ENCODE results near the gene APOE. TPM values are rescaled to one million over a fixed set of nuclear protein-coding genes. Genes with fewer than 3 reads are reported as not detected.

Gene APOE
- total and polyA plus RNA-seq, 9 of the 15 experiments (the other 6 are each of a cell fraction or from before 2014, with no cell fraction given) = 0.14 to 180 (median 58.1) TPM; not detected in 1

DNA sequence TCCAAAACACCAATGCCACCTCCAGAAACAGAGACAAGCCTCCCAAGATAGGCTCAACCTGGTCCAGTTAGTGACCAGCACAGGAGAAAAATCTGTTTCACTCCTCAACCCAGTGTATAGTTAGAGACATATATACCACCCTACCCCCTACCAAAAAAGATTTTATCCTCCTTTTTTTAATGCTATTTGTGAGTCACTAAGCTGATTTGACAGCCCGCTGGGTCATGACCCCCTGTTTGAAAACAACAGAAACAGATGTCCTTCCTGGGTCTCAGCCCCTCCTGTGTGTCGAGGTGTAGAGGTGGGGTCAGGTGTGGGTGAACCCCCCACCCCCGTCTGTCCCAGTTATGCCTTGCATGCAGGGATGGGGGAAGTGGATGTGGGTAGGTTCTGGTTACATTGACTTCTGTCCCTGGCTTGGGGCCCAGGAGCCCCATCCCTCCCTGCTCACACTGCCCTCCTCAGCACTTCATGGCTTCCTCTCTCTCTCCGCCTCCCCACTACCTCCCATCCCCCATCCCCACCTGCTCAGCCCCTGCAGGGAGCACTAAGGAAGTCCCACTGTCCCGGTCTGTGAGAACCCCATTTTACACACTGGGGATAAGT, 28.6 kb upstream of the APOE start:
- ChIA-PET POLR2A (interaction anchor here (0.6 to 1.4 kb wide), 4 partner anchors 11 to 769 kb away, joined by 3 to 9 read pairs (median 4); partner anchors contain the start of gene TOMM40), CTCF (ENCODE audit: low intra/inter-chr PET ratio) (no interaction called here)
- intact Hi-C loops (cut with micrococcal nuclease) (no loop called here), in situ Hi-C loops (cut with MboI) (no loop called here)
- 0 out of 4 replicates have a peak overlapping the region, but pooled peaks of 1 of the 2 experiments have one; percentile 62 for H3K9ac ChIP-seq (ENCODE audit: insufficient read depth in 1 of 2, low read depth in 2 of 2, low read length in 2 of 2)
- no peak overlapping the region for H2AFZ ChIP-seq (ENCODE audit: low read depth, low read length)
- no peak overlapping the region for H3K27ac ChIP-seq (ENCODE audit: extremely low read depth, low read depth, low read length)
- H3K36me3 ChIP-seq (ENCODE audit: control insufficient read depth, insufficient read depth, low read length) = peaks cover 68% of the 10 kb centered on the region
- WGBS (ENCODE audit: insufficient coverage, low coverage, missing lambda C conversion rate) = 51% methylated on average over 4 of the region's 5 CpGs
- TF ChIP-seq, protein P1, sequence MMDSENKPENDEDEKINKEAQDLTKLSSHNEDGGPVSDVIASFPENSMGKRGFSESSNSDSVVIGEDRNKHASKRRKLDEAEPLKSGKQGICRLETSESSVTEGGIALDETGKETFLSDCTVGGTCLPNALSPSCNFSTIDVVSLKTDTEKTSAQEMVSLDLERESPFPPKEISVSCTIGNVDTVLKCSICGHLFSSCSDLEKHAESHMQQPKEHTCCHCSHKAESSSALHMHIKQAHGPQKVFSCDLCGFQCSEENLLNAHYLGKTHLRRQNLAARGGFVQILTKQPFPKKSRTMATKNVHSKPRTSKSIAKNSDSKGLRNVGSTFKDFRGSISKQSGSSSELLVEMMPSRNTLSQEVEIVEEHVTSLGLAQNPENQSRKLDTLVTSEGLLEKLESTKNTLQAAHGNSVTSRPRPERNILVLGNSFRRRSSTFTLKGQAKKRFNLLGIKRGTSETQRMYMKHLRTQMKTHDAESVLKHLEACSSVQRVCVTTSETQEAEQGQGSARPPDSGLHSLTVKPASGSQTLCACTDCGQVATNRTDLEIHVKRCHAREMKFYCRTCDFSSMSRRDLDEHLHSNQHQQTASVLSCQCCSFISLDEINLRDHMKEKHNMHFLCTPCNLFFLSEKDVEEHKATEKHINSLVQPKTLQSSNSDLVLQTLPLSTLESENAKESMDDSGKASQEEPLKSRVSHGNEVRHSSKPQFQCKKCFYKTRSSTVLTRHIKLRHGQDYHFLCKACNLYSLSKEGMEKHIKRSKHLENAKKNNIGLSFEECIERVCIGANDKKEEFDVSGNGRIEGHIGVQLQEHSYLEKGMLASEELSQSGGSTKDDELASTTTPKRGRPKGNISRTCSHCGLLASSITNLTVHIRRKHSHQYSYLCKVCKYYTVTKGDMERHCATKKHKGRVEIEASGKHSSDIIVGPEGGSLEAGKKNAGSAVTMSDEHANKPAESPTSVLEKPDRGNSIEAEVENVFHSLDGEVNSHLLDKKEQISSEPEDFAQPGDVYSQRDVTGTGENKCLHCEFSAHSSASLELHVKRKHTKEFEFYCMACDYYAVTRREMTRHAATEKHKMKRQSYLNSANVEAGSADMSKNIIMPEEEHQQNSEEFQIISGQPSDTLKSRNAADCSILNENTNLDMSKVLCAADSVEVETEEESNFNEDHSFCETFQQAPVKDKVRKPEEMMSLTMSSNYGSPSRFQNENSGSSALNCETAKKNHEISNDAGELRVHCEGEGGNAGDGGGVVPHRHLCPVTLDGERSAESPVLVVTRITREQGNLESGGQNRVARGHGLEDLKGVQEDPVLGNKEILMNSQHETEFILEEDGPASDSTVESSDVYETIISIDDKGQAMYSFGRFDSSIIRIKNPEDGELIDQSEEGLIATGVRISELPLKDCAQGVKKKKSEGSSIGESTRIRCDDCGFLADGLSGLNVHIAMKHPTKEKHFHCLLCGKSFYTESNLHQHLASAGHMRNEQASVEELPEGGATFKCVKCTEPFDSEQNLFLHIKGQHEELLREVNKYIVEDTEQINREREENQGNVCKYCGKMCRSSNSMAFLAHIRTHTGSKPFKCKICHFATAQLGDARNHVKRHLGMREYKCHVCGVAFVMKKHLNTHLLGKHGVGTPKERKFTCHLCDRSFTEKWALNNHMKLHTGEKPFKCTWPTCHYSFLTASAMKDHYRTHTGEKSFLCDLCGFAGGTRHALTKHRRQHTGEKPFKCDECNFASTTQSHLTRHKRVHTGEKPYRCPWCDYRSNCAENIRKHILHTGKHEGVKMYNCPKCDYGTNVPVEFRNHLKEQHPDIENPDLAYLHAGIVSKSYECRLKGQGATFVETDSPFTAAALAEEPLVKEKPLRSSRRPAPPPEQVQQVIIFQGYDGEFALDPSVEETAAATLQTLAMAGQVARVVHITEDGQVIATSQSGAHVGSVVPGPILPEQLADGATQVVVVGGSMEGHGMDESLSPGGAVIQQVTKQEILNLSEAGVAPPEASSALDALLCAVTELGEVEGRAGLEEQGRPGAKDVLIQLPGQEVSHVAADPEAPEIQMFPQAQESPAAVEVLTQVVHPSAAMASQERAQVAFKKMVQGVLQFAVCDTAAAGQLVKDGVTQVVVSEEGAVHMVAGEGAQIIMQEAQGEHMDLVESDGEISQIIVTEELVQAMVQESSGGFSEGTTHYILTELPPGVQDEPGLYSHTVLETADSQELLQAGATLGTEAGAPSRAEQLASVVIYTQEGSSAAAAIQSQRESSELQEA (IDR thresholded peaks at IDR 0.05; ENCODE audit: low read depth) = no peak
- TF ChIP-seq ATF7 (IDR thresholded peaks at IDR 0.05) = no peak
- TF ChIP-seq CXXC5 (CRISPR knock-in tag; IDR thresholded peaks at IDR 0.05) = no peak
- TF ChIP-seq, protein P2, sequence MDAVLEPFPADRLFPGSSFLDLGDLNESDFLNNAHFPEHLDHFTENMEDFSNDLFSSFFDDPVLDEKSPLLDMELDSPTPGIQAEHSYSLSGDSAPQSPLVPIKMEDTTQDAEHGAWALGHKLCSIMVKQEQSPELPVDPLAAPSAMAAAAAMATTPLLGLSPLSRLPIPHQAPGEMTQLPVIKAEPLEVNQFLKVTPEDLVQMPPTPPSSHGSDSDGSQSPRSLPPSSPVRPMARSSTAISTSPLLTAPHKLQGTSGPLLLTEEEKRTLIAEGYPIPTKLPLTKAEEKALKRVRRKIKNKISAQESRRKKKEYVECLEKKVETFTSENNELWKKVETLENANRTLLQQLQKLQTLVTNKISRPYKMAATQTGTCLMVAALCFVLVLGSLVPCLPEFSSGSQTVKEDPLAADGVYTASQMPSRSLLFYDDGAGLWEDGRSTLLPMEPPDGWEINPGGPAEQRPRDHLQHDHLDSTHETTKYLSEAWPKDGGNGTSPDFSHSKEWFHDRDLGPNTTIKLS (IDR thresholded peaks at IDR 0.05; ENCODE audit: borderline replicate concordance, low read depth) = no peak
- no peak for TF ChIP-seq ZFP1 (CRISPR knock-in tag; IDR thresholded peaks at IDR 0.05)
- no peak for TF ChIP-seq IRF2 (CRISPR knock-in tag; IDR thresholded peaks at IDR 0.05)
- H3K9me1 ChIP-seq (ENCODE audit: control insufficient read depth, insufficient read depth, low read length) = no peaks in the 10 kb centered on the region
- peak; percentile 42 for FAIRE-seq
- no peaks in the 10 kb centered on the region for H3K79me2 ChIP-seq (ENCODE audit: control insufficient read depth, insufficient read depth, low read length)
- TSS peak; percentile 25 for BruUV-seq (replicated peaks)
- ATAC-seq = no peak; the same call in 2 of the 3 replicates
- H3K4me3 ChIP-seq = no peak overlapping the region
- no peaks in the 10 kb centered on the region for H3K27me3 ChIP-seq (ENCODE audit: control insufficient read depth in 2 of 2, insufficient read depth in 2 of 2, low read length in 2 of 2)
- DNase-seq (ENCODE audit: extremely low read depth in 1 of 4, low spot score in 3 of 4) = no peak
- no peak overlapping the region for H3K4me2 ChIP-seq (ENCODE audit: insufficient read depth, low read length)
- no peaks in the 10 kb centered on the region for H3K9me3 ChIP-seq (replicated peaks; ENCODE audit: control insufficient read depth, insufficient read depth, low read depth, low read length)
- H4K20me1 ChIP-seq (replicated peaks; ENCODE audit: control insufficient read depth, insufficient read depth, low read length) = no peaks in the 10 kb centered on the region
- H3K4me1 ChIP-seq (replicated peaks in 1 of 2; ENCODE audit: control insufficient read depth in 2 of 2, insufficient read depth in 2 of 2, low read length in 2 of 2) = peaks cover 0 to 21% of the 10 kb centered on the region in 2 experiments; a peak in 2 of 5 replicates
